ENCODE results near the gene GMPR2. TPM values are rescaled to one million over a fixed set of nuclear protein-coding genes. Genes with fewer than 3 reads are reported as not detected.
"Not testable (repeated sequence)": the region's sequence is repeated elsewhere in the genome, so short reads cannot be mapped to it uniquely, and the experiment has no call there.

Gene GMPR2
- total RNA-seq, 3 donors from 2014 or later: 59.3 to 74.6 (median 66.1) TPM

GRCh38 chr14:24219080-24219479, 13.6 kb upstream of the GMPR2 start:
- DNase-seq (ENCODE audit: low spot score in 2 of 2): no peak
- Histone ChIP-seq H3K4me1 (peaks cover 0 to 10% of the 10 kb centered on the region in 2 donors), H3K9me3 (no peaks in the 10 kb centered on the region), H3K27me3 (no peaks in the 10 kb centered on the region), H3K27ac (no peak overlapping the region), H3K36me3 (no peaks in the 10 kb centered on the region), H3K4me3 (no peak overlapping the region)
- intact Hi-C loops (cut with DNase I; ENCODE audit: low total_unique reads): no loop called here
- TF ChIP-seq CTCF (IDR thresholded peaks at IDR 0.05) (no peak), POLR2A (IDR thresholded peaks at IDR 0.05) (no peak), POLR2AphosphoS5 (IDR thresholded peaks at IDR 0.05) (no peak)

- peaks cover 0 to 7% of the 10 kb centered on the region in 2 donors for H3K4me1 ChIP-seq
- no peak overlapping the region for H3K27ac ChIP-seq
- intact Hi-C loops (cut with DNase I; ENCODE audit: low total_unique reads): no loop called here
- H3K4me3 ChIP-seq: no peak overlapping the region
- H3K9me3 ChIP-seq: no peaks in the 10 kb centered on the region
- H3K36me3 ChIP-seq: no peaks in the 10 kb centered on the region
- TF ChIP-seq POLR2AphosphoS5 (IDR thresholded peaks at IDR 0.05): no peak
- TF ChIP-seq POLR2A (IDR thresholded peaks at IDR 0.05): no peak
- no peak for TF ChIP-seq CTCF (IDR thresholded peaks at IDR 0.05)
- DNase-seq (ENCODE audit: low spot score in 2 of 2): no peak
- no peaks in the 10 kb centered on the region for H3K27me3 ChIP-seq
These were observed 13.2 kb upstream of the GMPR2 start for GRCh38 chr14:24219521-24219920.

GRCh38 chr14:24222987-24223386, 9.7 kb upstream of the GMPR2 start:
- H3K36me3 ChIP-seq; intact Hi-C loops (cut with DNase I; ENCODE audit: low total_unique reads); H3K4me1 ChIP-seq; H3K4me3 ChIP-seq; H3K9me3 ChIP-seq; H3K27ac ChIP-seq; H3K27me3 ChIP-seq; DNase-seq (ENCODE audit: low spot score in 2 of 2): not testable (repeated sequence)

- no peak for DNase-seq (ENCODE audit: low spot score in 2 of 2)
- Histone ChIP-seq H3K9me3 (no peaks in the 10 kb centered on the region), H3K4me1 (no peaks in the 10 kb centered on the region), H3K4me3 (no peak overlapping the region), H3K36me3 (no peaks in the 10 kb centered on the region), H3K27ac (peak overlapping the region in 1 of 2 donors; percentile 9), H3K27me3 (no peaks in the 10 kb centered on the region)
- TF ChIP-seq CTCF (IDR thresholded peaks at IDR 0.05) (no peak), POLR2AphosphoS5 (IDR thresholded peaks at IDR 0.05) (no peak), POLR2A (IDR thresholded peaks at IDR 0.05) (no peak)
- intact Hi-C loops (cut with DNase I; ENCODE audit: low total_unique reads): no loop called here
These were observed 8.1 kb upstream of the GMPR2 start for GRCh38 chr14:24224618-24225071.

- no peak overlapping the region for H3K4me3 ChIP-seq
- H3K27me3 ChIP-seq: no peaks in the 10 kb centered on the region
- H3K9me3 ChIP-seq: no peaks in the 10 kb centered on the region
- TF ChIP-seq POLR2A (IDR thresholded peaks at IDR 0.05): no peak
- no peak for DNase-seq (ENCODE audit: low spot score in 2 of 2)
- H3K36me3 ChIP-seq: no peaks in the 10 kb centered on the region
- intact Hi-C loops (cut with DNase I; ENCODE audit: low total_unique reads): no loop called here
- H3K27ac ChIP-seq: no peak overlapping the region
- H3K4me1 ChIP-seq: peaks cover 5 to 9% of the 10 kb centered on the region in 2 donors
These were observed 6.3 kb upstream of the GMPR2 start for GRCh38 chr14:24226473-24226872.

- intact Hi-C loops (cut with DNase I; ENCODE audit: low total_unique reads): no loop called here
- Histone ChIP-seq H3K27ac (no peak overlapping the region), H3K4me1 (peaks cover 5 to 23% of the 10 kb centered on the region in 2 donors), H3K9me3 (no peaks in the 10 kb centered on the region), H3K4me3 (no peak overlapping the region), H3K36me3 (no peaks in the 10 kb centered on the region), H3K27me3 (no peaks in the 10 kb centered on the region)
- no peak for TF ChIP-seq POLR2AphosphoS5 (IDR thresholded peaks at IDR 0.05)
- TF ChIP-seq CTCF (IDR thresholded peaks at IDR 0.05): no peak
- TF ChIP-seq POLR2A (IDR thresholded peaks at IDR 0.05): no peak
- no peak for DNase-seq (ENCODE audit: low spot score in 2 of 2)
These were observed 3.8 kb upstream of the GMPR2 start for GRCh38 chr14:24228902-24229301.

Measured in breast epithelium (tissue), 4 donors.